B cell (primary cell): ENCODE results near the gene ACSL1. TPM values are rescaled to one million over a fixed set of nuclear protein-coding genes. Genes with fewer than 3 reads are reported as not detected.

ENCODE experiments used
- ATAC-seq: fragments of 200-7000 bp; cut with Tn5 transposase; one replicate; pipeline ENCODE4 v1.10.0; 2021; ENCODE audit warnings: low read depth, mild to moderate bottlenecking, moderate number of reproducible peaks, moderate library complexity
- CTCF ChIA-PET: fragments of 350-600 bp; sonication (Branson Sonifier 250); formaldehyde crosslinking; loops from one replicate; lab custom pipeline; 2021; ENCODE audit warnings: antibody characterized with exemption, inconsistent platforms; lab: Charles Lee
- POLR2A ChIA-PET: fragments of 350-600 bp; sonication (Branson Sonifier 250); formaldehyde crosslinking; loops from one replicate; lab custom pipeline; 2021; ENCODE audit warnings: antibody characterized with exemption; lab: Charles Lee
- DNase-seq: peaks from one replicate; pipeline ENCODE4 v3.0.0; 2013
- H2AFZ ChIP-seq: 2 replicates; pipeline ENCODE4 v1.6.1; 2012; ENCODE audit warnings: mild to moderate bottlenecking, low read depth, low read length; ENCODE audit not compliant: insufficient read depth, poor library complexity, severe bottlenecking
- H3K27ac ChIP-seq, 2 donors: 1 replicate in 1 of 2; 2 replicates in 1 of 2; pipeline ENCODE4 v1.5.1; 2012 to 2013; ENCODE audit warnings: low read length in 2 of 2, mild to moderate bottlenecking in 2 of 2, moderate library complexity in 1 of 2
- H3K27me3 ChIP-seq, 4 experiments: fragments of 200-600 bp in 1 of 4; sonication (generic) in 1 of 4; replicated peaks in 1 of 4; 1 replicate in 2 of 4; 2 replicates in 2 of 4; pipeline versions ENCODE4 v1.6.1 to v1.7.0; 2013 to 2016; ENCODE audit warnings: low read length in 3 of 4, mild to moderate bottlenecking in 2 of 4, mixed read lengths in 1 of 4, moderate library complexity in 1 of 4; ENCODE audit not compliant: insufficient read depth in 4 of 4, control insufficient read depth in 3 of 4; ENCODE audit errors: control extremely low read depth in 1 of 4
- H3K36me3 ChIP-seq, 2 experiments: replicated peaks in 1 of 2; 1 replicate in 1 of 2; 2 replicates in 1 of 2; pipeline versions ENCODE4 v1.6.1 to v1.7.1; 2013; ENCODE audit warnings: low read length in 1 of 2; ENCODE audit not compliant: insufficient read depth in 2 of 2, control insufficient read depth in 1 of 2; ENCODE audit errors: control extremely low read depth in 1 of 2, extremely low read depth in 1 of 2
- H3K4me1 ChIP-seq, 2 donors: fragments of 200-600 bp in 1 of 2; sonication (generic) in 1 of 2; 1 replicate in 1 of 2; 2 replicates in 1 of 2; pipeline versions ENCODE4 v1.5.1 to v1.6.1; 2013 to 2017; ENCODE audit warnings: low read length in 2 of 2; ENCODE audit not compliant: control insufficient read depth in 2 of 2, insufficient read depth in 2 of 2
- H3K4me2 ChIP-seq: replicated peaks from 2 replicates; pipeline ENCODE3; 2012; ENCODE audit warnings: mild to moderate bottlenecking, low read depth, low read length; ENCODE audit not compliant: poor library complexity, severe bottlenecking
- H3K4me3 ChIP-seq, 5 experiments: fragments of 200-600 bp in 1 of 5; sonication (generic) in 1 of 5; 1 replicate in 3 of 5; 2 replicates in 2 of 5; pipeline versions ENCODE4 v1.5.1 to v1.7.0; 2011 to 2016; ENCODE audit warnings: low read length in 4 of 5, mild to moderate bottlenecking in 4 of 5, low read depth in 2 of 5, control low read depth in 1 of 5, moderate library complexity in 1 of 5; ENCODE audit not compliant: insufficient read depth in 1 of 5; ENCODE audit errors: control extremely low read depth in 1 of 5, extremely low read depth in 1 of 5
- H3K79me2 ChIP-seq: fragments of 200-600 bp; sonication (generic); one replicate; pipeline ENCODE4 v1.6.0; 2016; ENCODE audit warnings: low read length; ENCODE audit not compliant: control insufficient read depth, insufficient read depth
- H3K9ac ChIP-seq: fragments of 200-600 bp; sonication (generic); 2 replicates; pipeline ENCODE4 v1.6.1; 2017; ENCODE audit warnings: mild to moderate bottlenecking, low read length, moderate library complexity
- H3K9me3 ChIP-seq, 3 donors: one replicate each; pipeline versions ENCODE4 v1.6.1 to v1.7.1; 2013; ENCODE audit warnings: low read length in 2 of 3; ENCODE audit not compliant: control insufficient read depth in 2 of 3, insufficient read depth in 1 of 3; ENCODE audit errors: control extremely low read depth in 1 of 3
- H4K20me1 ChIP-seq: 2 replicates; pipeline ENCODE4 v1.6.0; 2012; ENCODE audit warnings: mild to moderate bottlenecking, low read length; ENCODE audit not compliant: insufficient read depth, control insufficient read depth, poor library complexity, severe bottlenecking
- H3K27ac Mint-ChIP-seq: one replicate; pipeline ENCODE4 v1.8.0; 2021; ENCODE audit warnings: mixed read lengths
- H3K27me3 Mint-ChIP-seq: one replicate; pipeline ENCODE4 v1.8.0; 2021; ENCODE audit warnings: mixed read lengths
- H3K4me1 Mint-ChIP-seq: one replicate; pipeline ENCODE4 v1.8.0; 2021; ENCODE audit warnings: mixed read lengths
- H3K4me3 Mint-ChIP-seq: one replicate; pipeline ENCODE4 v1.8.0; 2021; ENCODE audit warnings: mixed read lengths
- H3K9me3 Mint-ChIP-seq: one replicate; pipeline ENCODE4 v1.8.0; 2022; ENCODE audit warnings: mixed read lengths; ENCODE audit not compliant: insufficient read depth
- EZH2 ChIP-seq: IDR thresholded peaks from 2 replicates; pipeline ENCODE4 v1.6.1; 2012; ENCODE audit warnings: borderline replicate concordance, low read depth, mild to moderate bottlenecking, moderate library complexity, low read length; ENCODE audit not compliant: insufficient read depth, poor library complexity, severe bottlenecking
- WGBS: methylation state at CpG from one replicate; pipeline ENCODE4 v1.1.5; 2013; ENCODE audit warnings: missing lambda C conversion rate; ENCODE audit not compliant: insufficient coverage; 5-methylcytosine and 5-hydroxymethylcytosine counted together
- intact Hi-C: fragments of 100-400 bp; cut with micrococcal nuclease; formaldehyde crosslinking; loops from one replicate; pipeline ENCODE4 v1.10.0; 2022
- polyA plus RNA-seq: library from polyadenylated mRNA; depleted of rRNA; stranded (reverse); fragments of >200 nt; gene quantifications from 2 replicates; pipeline ENCODE4 v1.2.3, GENCODE V29; 2012
- total RNA-seq, 2 donors: library from RNA; stranded (reverse); fragments of 120-200 nt in 1 of 2; gene quantifications; 1 replicate in 1 of 2; 2 replicates in 1 of 2; pipeline versions ENCODE4 v1.2.3 to v1.2.4, GENCODE V29; 2013 to 2022
- TF ChIP-seq, protein P1 (sequence below): fragments of 200-600 bp; IDR thresholded peaks from one replicate; pipeline ENCODE4 v1.8.0; 2022; ENCODE audit warnings: antibody characterized with exemption, mild to moderate bottlenecking

Gene ACSL1
- total and polyA plus RNA-seq, 2 donors (not counting 1 experiment from before 2014, with no cell fraction given), result 6.6 to 31.8 TPM

DNA sequence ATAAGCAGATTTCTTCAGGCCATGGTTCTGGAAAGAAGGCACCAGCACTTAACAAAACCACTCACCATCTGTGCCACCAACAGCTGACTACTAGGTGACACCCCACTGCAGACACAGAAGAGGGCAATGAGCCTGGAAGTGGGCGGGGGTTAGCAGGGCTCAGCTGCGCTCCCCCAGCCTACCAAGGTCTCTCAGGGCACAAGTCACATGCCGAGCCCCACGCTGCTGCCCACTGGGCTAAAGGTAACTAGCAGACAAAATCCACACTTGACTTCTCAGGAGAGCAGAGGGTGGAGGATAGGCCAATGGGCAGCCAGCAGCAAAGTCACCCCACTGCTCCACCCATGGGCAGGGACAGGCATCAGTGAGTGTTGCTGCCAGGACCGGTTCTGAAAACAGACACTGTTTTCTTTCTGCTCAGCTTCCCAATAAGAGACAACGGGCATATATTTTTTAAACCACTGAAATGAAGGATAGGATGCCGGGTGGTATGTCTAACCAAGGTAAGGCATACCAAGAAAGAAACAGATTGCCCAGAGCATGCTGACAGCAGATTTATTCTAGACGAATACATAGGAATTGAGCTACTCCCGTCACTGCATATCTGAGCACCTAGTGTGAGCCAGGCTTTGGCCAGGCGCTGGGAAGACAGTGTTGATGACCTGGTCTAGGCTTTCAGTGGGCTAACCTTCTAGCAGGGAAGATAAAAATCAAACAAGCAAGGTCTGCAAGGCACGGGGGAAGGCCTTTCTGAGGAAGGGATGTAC lies 20.1 kb downstream of the ACSL1 start:
- Histone ChIP-seq H3K79me2 (peaks cover 81% of the 10 kb centered on the region), H4K20me1 (peaks cover 24% of the 10 kb centered on the region), H3K27ac (peak overlapping the region; percentile 39 to 53), H3K9me3 (no peaks in the 10 kb centered on the region), H3K4me3 (no peak overlapping the region), H3K4me2 (peak overlapping the region; percentile 45), H3K27me3 (no peaks in the 10 kb centered on the region), H2AFZ (no peak overlapping the region), H3K4me1 (peaks cover 15% of the 10 kb centered on the region in 2 donors), H3K36me3 (peaks cover 0 to 5% of the 10 kb centered on the region in 2 experiments), H3K9ac (no peak overlapping the region)
- TF ChIP-seq, protein P1, sequence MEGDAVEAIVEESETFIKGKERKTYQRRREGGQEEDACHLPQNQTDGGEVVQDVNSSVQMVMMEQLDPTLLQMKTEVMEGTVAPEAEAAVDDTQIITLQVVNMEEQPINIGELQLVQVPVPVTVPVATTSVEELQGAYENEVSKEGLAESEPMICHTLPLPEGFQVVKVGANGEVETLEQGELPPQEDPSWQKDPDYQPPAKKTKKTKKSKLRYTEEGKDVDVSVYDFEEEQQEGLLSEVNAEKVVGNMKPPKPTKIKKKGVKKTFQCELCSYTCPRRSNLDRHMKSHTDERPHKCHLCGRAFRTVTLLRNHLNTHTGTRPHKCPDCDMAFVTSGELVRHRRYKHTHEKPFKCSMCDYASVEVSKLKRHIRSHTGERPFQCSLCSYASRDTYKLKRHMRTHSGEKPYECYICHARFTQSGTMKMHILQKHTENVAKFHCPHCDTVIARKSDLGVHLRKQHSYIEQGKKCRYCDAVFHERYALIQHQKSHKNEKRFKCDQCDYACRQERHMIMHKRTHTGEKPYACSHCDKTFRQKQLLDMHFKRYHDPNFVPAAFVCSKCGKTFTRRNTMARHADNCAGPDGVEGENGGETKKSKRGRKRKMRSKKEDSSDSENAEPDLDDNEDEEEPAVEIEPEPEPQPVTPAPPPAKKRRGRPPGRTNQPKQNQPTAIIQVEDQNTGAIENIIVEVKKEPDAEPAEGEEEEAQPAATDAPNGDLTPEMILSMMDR, result no peak
- no peak for TF ChIP-seq EZH2
- Mint-ChIP-seq H3K4me3 (peak overlapping the region; percentile 63), H3K27ac (peak overlapping the region; percentile 77), H3K27me3 (no peaks in the 10 kb centered on the region), H3K4me1 (peaks cover 38% of the 10 kb centered on the region), H3K9me3 (no peaks in the 10 kb centered on the region)
- intact Hi-C loops, result loop anchor here (1.0 kb wide), 1 partner anchor 20 kb away; the partner anchor contains the start of gene ACSL1
- ATAC-seq (peak; percentile 93), DNase-seq (peak; percentile 78)
- POLR2A ChIA-PET, result no interaction called here
- WGBS, result 73% methylated on average over 10 of the region's 11 CpGs
- CTCF ChIA-PET, result interaction anchor here (0.8 to 1.9 kb wide), 3 partner anchors 12 to 620 kb away, joined by 3 to 5 read pairs (median 4); no protein-coding TSS in a partner anchor

DNA sequence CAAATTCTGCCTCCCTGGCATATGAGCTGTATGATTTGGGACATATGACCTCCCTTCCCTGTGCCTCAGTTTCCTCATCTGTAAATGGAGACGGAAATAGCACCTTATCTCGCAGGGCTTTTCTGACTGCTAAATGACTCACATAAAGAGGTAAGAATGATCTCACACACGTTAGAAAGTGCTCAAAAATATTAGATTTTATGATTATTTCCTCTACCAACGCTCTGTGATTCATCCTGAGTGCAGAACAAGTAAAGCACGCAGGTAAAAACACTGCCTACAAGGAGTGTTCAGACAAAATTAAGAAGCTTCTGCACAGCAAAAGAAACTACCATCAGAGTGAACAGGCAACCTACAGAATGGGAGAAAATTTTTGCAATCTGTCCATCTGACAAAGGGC lies 21.1 kb downstream of the ACSL1 start:
- Histone ChIP-seq H3K4me3 (no peak overlapping the region), H2AFZ (no peak overlapping the region), H3K4me2 (no peak overlapping the region), H3K27me3 (no peaks in the 10 kb centered on the region), H3K36me3 (peaks cover 0 to 8% of the 10 kb centered on the region in 2 experiments), H3K9ac (no peak overlapping the region), H3K4me1 (peaks cover 15% of the 10 kb centered on the region in 2 donors), H4K20me1 (peaks cover 24% of the 10 kb centered on the region), H3K27ac (no peak overlapping the region), H3K79me2 (peaks cover 81% of the 10 kb centered on the region), H3K9me3 (no peaks in the 10 kb centered on the region)
- ChIA-PET POLR2A (no interaction called here), CTCF (no interaction called here)
- Mint-ChIP-seq H3K4me3 (no peak overlapping the region), H3K27me3 (no peaks in the 10 kb centered on the region), H3K27ac (no peak overlapping the region), H3K4me1 (peaks cover 38% of the 10 kb centered on the region), H3K9me3 (no peaks in the 10 kb centered on the region)
- TF ChIP-seq, protein P1, result no peak
- no peak for TF ChIP-seq EZH2
- intact Hi-C loops, result loop anchor here (1.0 kb wide), 1 partner anchor 21 kb away; the partner anchor contains the start of gene ACSL1
- no CpG with 5 or more reads among the region's 5 CpGs for WGBS
- ATAC-seq (no peak), DNase-seq (no peak)
